Measurements from ENCODE around the gene SLC22A3.
A peak's percentile ranks its signal among the peaks of the same experiment; 100 is the strongest.

The SLC22A3 gene

DNA sequence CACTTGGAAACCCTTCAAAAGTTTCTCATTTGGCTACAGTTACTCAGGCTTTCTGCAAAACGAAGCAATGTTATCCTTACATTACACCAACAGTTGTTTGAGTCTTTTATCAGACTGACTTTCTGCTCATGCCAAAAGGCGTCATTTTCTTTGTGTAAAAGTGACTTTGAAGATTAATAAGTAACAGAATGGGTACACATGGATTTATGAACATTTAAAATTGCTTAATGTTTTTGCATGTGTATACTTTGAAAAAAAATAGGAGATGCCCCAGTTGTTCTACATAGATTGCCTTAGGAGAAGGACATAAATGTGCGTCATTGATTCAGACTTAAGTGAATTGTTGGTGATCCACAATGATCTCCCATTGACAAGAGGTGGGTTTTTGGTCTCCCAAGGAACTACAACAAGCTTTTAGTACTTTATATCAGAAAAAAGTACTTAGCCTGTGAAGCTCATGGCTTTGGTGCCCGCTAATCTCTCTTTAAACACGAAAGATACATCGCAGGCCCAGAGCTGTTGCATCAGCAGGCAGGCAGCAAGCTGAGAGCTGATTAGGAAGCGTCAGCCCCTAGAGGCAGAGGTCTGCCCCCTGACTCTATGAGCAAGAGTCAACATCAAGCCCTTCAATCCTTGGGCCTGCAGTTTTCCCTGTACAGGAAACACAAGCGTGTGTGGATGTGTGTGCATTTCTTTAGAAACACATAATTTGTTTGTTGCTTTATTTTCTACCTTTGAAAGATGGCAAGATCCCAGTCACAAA is 45.9 kb downstream of the SLC22A3 start:
- intact Hi-C loops (cut with DNase I) = no loop called here
- DNase-seq = no peak

DNA sequence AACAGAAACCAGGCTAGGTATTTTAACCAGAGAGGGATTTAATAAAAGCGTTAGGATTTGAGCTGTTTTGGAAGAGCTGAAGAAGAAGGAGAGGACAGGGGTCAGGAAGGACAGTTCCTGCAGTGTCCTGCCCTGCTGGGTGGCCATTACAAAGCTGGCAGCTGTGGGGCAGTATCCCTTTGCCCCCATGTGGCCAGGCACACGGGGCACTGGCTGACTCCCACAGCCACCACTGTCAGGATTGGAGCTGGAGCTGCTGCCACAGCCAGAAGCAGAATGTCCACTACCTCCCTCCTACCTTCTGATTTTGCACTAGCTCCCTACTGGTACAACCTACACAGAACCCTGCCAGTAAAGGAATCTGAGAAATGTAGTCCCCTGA is 46.5 kb downstream of the SLC22A3 start:
- DNase-seq = no peak
- intact Hi-C loops (cut with DNase I) = no loop called here

DNA sequence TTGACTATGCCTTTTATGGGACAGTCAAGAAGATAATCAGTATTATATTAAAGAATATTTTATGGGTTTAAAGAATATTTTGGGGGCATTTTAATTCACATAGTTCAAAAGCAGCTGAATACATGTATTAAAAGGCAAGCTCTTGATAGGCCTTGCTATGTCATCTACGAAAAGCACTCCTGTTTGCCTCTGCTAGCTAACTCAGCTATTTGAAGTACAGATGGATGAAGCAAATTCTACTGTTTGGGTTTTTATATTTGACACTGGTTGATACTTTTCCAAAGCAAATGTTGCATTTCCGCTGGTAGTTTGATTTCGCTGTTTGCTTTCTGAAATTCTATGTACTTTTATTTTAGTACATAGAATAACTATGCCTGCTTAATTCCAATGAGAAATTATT is 47.0 kb downstream of the SLC22A3 start:
- DNase-seq = no peak
- intact Hi-C loops (cut with DNase I) = no loop called here

DNA sequence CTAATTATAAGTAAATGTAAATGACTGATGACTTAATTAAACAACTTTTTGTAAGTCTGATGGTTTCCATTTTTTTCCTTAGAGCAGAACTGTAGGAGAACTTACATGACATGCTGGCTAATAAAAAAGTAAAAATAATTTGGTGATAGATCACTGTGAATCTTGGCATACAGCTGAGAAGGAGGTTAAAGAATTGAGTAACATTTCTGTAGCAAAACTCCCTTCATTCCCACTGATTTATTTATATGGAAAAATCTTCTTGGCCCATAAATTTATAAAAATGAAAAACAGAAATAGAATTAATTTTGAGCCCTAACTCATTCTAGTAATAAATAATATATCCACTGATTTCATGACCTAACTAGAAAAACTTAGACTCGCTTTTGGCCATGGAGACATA is 48.1 kb downstream of the SLC22A3 start:
- intact Hi-C loops (cut with DNase I) = no loop called here
- no peak for DNase-seq

DNA sequence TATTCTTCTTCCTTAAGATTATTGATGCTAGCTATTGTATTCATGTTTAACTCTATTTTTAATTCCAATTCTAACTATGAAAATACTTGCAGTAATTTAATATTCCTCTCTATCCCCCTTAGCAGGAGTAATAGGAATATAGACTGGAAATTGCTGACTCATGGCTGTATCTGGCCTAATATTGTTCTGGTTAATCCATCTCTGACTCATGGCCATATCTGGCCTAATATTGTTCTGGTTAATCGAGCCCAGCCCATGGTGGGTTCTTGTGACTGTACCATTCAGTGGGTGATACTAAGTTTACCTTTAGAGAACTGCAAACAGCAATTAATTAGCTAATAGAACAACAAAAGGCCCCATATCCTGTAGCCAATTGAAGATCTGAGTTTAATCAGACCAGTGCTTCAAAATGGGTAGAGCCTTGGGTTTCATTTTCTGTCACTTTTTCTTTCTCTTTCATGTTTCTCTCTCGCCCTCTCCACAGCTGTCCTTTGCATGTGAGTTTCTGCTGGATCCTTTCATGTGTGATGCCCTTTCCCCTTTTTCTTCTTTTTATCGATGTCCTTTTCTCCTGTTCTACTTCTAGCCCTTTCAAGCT is 50.6 kb downstream of the SLC22A3 start:
- intact Hi-C loops (cut with DNase I) = no loop called here
- no peak for DNase-seq

DNA sequence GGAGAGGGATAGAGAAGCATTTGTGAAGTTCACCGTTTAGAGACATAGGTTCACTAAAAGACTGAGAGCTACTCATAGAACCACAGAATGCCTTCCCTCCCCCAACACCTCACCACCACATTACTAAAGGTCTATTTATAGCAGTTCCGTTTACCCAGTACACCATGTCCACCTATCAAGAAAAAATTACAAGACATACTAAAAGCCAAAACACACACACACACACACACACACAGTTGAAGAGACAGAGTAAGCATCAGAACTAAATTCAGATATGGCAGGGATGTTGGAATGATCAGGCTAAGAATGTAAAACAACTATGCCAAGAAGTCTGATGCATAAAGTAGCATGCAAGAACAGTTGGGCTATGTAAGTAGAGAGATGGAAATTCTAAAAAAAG is 52.3 kb downstream of the SLC22A3 start:
- intact Hi-C loops (cut with DNase I) = no loop called here
- no peak for DNase-seq

DNA sequence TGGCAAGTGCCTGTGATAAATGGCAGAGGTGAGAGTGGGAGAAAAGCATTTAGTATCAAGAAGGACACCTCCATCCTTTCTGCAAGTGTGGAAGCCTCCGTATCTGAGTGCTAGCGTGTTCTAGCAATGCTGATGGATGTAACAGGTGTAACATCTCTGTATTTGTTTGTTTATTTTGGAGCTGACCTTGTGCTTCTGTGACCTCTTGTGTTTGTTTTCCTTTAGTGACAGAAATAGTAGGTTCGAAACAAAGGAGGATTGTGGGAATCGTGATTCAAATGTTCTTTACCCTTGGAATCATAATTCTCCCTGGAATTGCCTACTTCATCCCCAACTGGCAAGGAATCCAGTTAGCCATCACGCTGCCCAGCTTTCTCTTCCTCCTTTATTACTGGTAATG is 60.4 kb downstream of the SLC22A3 start:
- intact Hi-C loops (cut with DNase I) = no loop called here

DNA sequence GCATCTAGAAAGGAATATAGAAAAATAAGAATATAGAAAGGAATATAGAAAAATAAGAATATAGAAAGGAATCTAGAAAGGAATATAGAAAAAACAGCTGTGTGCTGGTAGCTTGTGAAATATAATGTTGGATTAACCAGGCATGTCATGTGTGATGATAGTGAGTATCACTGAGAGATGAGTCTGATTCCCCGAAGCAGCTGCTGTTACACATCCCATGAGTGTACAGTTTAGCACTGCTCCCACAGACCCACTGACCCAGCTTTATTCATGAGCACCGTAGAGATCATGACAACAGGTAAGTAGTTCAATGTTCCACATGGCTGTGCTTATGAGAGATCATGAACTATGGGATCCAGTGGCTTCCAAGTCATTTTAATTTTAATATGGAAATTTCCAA is 64.8 kb downstream of the SLC22A3 start:
- DNase-seq = no peak
- intact Hi-C loops (cut with DNase I) = no loop called here

More for the DNA sequence above, 60.4 kb downstream of the SLC22A3 start:
- DNase-seq = no peak

DNA sequence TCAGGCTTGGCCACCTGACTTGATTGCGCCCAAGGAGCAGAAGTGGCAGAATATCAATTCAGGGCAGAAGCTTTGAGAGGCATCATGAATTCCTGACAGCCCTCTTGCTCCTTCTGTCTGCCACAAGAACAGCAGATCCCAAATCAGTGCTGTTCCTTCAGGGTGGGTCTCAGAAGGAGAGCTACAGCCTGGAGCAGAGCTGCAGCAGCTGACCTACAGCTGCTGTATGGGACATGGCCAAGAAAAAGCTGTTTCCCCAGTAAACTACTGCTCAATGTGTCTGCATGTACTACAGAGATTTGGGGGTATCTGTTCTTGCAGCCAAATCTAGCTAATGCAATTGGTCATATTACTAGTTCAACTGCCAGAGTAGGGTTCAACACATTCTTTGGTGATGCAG is 69.0 kb downstream of the SLC22A3 start:
- no peak for DNase-seq
- intact Hi-C loops (cut with DNase I) = no loop called here

DNA sequence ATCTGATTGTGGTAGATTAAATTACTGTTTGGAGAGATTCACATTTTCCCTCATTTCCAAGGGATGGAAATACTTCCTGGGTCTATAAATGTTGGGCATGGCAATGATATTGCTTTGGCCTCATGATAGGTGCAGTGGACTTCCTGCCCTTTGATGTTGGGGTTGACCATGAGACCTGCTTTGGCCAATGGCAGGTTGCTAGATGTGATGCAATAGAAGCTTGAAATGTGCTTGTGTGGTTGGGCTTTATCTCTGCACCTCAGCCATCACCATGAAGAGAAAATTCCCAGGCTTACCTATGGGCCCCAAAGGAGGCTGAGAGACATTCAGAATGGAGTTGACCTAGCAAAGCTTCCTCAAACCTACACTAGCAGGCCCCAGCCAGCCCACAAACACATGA is 69.4 kb downstream of the SLC22A3 start:
- no peak for DNase-seq
- intact Hi-C loops (cut with DNase I) = no loop called here

DNA sequence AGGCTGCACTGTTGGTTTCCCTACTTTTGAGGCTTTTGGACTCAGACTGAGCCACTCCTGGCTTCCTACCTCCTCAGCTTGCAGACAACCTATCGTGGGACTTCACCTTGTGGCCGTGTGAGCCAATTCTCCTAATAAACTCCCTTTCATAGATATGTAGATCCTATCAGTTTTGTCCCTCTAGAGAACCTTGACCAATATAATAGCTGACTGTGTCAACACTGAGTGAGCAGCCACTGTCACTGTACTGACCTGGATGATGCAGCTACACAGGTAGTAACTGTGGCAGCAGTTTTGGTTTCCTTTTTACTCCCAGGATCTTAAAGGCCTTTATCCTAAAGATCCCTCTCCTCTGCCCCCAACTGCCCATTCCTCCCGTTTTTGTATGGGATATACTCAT is 70.2 kb downstream of the SLC22A3 start:
- intact Hi-C loops (cut with DNase I) = no loop called here
- no peak for DNase-seq

DNA sequence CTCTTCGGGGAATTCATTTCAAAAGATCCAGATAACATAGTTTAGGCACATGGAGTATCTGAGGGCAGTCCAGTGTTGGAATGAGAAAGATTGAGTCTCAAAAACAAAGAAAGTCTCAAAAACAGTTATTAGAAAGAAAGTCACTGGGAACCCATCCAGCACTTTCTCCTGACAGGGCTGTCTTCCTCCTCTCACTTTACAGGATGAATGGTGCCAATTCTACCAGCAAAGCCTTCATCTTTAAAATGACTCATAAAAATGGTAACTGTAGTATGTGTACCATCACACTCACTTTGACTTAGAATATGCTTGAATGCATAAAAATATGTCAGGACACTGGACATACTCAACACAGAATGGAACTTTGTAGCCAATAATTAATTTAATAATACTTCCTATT is 71.3 kb downstream of the SLC22A3 start:
- DNase-seq = no peak
- intact Hi-C loops (cut with DNase I) = no loop called here

DNA sequence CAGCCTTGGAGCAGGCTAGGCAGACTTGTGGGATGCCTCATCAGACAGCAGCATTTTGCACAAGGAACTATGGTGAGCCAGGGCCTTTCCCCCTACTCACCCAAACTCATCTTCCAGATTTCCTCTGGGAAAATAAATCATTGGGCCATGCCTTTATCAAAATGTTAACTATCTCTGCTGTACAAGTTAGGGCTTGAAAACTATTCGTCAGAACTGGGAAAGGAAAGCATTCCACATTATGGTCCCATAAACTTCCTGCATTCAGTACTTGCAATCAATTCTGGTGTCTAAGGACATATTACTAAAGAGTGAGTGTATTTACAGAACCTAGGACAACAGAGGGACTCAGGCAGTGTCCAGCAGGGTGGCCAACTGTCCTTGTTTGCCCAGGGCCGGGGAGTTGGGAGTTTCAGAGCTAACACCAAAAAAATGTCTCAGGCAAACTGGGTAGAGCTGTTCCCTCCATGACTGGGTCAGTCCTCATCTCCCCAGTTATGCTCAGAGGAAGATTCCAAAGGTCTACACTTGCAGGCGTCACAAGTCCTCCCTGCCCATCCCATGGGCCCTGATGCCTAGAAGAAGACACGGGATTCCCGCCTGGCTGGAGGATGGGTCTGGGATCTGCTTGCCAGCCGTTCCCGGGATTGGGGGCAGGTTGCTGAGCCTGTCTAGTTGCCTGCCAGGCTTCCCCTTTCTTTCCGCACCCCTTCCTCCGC is 72.2 kb downstream of the SLC22A3 start:
- intact Hi-C loops (cut with DNase I) = no loop called here
- no peak for DNase-seq

DNA sequence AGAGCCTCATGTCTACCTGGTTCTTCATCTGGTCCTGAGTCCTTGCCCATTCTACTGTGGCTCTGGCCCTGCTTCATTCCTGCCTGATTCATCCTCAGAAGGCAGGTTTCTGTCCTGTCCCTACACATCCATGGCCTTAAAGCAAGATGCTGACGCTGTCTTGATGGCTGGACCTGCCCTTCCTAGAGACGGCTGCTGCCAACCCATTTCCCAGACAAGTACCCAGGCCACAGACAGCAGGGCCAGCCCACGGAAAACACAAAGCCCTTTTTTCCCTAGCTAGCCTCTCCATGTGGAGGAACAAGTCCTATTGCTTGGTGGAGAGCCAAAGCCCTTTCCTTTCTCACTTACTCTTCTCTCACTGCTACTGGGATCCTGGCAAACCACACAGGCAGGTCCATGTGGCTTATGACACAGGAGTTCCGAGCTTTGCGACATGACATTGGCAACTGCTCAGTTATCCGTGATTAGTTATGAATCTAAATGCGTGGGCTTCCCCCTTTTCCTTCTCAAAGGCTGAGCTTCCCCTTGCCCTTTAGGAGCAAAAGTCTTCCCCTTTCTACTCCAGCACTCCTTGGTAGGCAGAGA is 72.9 kb downstream of the SLC22A3 start:
- DNase-seq = no peak
- intact Hi-C loops (cut with DNase I) = no loop called here

DNA sequence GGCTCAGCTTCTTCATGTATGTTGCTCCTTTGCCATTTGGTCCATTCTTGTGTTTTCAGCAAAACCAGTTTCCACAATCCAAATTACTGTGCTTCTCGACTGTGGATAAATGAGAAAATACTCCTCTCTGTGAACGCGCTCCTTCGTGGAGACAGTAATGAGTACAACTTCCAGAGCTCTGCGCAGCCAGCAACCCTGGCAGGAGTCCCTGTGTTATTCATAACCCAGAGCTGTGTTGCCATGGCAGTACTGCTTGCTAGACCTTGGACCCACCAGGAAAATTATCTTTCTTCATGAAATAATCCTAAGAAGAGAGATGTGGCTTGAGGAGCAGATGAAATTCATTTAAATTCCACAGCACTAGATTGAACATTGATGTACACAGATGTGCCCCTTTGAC is 73.7 kb downstream of the SLC22A3 start:
- intact Hi-C loops (cut with DNase I) = no loop called here
- DNase-seq = peak in 10 of 42 donors; percentile 4 to 53 (median 20)

DNA sequence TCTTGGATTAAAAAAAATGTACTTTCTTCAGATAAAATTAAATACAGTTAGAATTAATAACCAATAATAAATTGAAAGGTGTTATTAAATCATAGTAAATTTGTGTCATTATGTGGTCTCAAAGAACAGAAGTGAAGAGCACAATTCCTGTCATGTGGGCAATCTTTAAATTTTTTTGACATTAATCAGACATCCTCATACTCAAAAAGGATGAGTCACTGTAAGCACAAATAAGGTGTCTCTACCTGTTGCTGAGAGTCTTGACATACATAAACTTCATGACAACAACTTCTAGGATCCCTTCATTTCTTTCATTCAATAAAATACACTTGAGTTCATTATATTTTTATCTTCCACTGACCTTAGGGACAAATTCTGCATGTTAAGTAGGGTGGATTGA is 76.1 kb downstream of the SLC22A3 start:
- DNase-seq = no peak
- intact Hi-C loops (cut with DNase I) = no loop called here

DNA sequence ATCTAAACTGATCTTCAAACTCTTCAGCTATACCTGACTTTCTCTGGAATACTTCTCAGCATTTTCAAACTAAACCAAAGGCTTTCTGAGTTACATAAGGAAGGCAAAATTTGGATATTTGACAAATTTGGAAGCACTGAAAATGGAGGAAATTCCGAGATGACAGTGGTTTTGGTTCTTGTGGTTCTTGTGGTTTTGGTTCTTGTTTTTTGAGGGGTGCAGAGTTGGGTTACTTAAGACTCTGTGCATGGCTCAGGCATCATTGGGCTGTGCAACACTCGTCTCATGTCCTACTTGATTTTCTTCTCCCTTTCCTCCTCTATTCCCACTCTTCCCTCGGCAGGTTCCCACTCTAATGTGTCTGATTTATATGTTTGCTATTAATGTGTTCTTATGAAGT is 78.0 kb downstream of the SLC22A3 start:
- intact Hi-C loops (cut with DNase I) = no loop called here
- DNase-seq = no peak

DNA sequence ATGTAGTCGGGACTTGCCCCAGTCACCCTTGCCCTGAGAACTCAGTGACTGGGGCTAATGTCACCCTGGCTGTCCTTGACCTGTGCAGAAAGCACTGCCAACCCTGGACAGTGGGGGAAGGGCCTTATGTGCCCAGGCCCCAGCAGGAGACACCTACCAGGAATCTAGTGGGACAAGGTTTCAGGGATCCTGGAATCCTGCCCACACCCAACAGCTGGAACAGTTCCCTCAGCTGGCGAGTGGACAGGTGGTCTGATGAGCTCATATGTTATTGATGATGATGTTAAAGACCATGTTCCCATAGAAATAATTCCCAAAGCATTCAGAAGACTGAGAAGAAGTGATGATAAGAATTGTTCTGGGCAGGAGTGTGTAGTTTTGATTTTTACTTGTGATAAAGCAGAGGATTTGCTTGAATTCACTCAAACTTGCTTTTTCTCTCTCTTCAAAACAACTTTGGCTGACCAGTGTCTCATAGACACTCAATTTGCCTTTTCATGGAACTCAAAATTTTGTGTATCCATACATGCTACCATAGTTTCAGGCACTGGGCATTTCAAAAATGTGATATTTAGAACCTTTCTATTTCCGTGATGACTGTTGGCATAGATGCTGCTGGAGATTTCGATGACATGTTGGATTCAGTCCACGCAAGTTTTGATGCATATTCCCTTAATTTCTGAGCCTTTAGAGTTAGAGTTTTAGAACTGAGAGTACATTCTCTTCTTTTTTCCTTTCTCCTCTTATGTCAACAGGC is 79.3 kb downstream of the SLC22A3 start:
- no peak for DNase-seq
- intact Hi-C loops (cut with DNase I) = no loop called here

DNA sequence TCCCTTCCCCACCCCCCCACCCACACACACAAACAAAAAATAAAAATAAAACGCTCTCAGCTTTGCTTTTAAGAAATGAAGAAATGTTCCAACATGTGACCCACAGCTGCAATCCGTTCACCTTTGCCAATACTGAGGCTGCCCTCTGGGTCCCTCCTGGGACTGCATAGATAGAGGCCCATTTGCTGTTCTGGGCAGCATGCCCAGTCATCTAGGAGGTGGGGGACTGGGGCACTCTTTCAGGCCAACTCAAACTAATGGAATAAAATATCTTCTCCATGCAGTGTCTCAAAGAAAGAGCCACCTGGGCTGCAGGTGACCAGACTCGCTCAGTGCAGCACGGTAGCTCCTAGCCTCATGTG is 79.9 kb downstream of the SLC22A3 start:
- DNase-seq = peak in 31 of 42 donors; percentile 8 to 59 (median 26)
- intact Hi-C loops (cut with DNase I) = no loop called here

Data from head of caudate nucleus (tissue), 42 donors.